ENCODE results near the gene PIM3.
"Not testable (repeated sequence)": the region's sequence is repeated elsewhere in the genome, so short reads cannot be mapped to it uniquely, and the experiment has no call there.

The PIM3 gene

DNA sequence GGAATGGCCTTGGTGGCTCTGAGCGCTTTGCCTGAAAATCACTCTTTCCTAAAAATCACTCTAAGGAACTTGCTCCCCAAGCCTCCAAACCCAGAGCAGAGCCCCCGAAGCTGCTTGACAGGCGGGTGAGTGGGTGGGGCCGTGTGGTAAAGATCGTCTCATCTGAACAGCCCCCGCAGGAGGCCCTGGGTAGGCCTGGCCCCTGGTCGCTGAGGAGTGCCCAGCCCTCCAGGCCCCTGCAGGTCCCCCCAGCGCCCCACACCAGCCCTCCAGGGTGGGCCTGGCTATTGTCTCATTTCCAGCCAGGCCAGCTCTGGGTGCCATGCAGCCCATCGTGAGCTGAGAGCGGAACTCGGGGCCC is 17.2 kb upstream of the PIM3 start:
- DNase-seq (ENCODE audit: low spot score): no peak

DNA sequence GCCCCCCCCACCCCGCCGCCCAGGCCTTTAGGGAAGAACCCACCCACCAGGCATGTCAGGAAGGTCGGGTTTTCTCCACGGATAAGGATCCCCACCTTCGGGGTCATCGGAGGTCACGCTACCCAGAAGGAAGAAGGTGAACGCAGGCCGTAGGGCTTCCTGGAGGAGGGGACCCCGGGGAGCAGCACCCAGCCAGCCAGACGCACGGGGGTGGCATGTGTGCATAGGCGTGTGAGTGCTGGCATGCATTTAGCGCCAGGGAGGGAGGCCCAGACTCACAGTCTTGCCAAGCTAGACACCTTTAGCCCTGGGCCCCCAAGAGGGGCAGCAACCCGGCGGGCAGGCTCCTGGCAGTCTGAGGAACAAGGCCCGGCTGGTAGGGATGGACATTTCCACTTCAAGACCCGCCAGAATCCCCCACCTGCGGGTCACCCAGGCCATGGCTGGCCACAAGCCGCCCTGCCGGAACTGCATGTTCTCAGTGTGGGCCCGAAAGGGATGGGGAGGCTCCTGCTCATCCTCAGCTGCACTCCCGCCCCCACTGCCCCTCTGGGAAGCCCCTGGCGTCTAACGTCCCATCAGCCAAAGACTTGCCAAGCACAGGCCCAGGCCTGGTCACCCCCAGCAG is 16.7 kb upstream of the PIM3 start:
- DNase-seq (ENCODE audit: low spot score): no peak

DNA sequence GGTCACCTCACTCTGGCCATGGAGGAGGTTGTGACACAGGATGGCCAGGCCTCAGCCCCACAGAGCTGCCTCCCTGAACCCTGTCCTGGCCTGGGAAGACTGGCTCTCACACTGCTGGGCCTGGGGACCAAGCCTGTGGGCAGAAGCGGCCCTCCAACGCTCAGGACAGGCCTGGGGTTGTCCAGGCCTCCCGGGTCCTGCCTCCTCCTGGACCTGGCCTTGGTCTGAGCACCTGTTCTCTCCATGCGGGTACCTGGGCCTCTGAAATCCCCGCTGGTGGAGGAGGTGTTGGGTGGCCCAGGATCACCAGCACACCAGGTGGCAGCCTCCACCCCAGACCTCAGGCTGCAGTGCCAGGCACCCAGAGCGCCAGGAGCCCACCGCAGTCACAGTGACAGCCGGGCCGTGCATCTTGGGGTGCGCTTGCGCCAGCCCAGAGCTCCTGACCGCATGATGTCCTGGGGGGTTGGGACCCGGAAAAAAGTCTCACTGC is 16.1 kb upstream of the PIM3 start:
- no peak for DNase-seq (ENCODE audit: low spot score)

DNA sequence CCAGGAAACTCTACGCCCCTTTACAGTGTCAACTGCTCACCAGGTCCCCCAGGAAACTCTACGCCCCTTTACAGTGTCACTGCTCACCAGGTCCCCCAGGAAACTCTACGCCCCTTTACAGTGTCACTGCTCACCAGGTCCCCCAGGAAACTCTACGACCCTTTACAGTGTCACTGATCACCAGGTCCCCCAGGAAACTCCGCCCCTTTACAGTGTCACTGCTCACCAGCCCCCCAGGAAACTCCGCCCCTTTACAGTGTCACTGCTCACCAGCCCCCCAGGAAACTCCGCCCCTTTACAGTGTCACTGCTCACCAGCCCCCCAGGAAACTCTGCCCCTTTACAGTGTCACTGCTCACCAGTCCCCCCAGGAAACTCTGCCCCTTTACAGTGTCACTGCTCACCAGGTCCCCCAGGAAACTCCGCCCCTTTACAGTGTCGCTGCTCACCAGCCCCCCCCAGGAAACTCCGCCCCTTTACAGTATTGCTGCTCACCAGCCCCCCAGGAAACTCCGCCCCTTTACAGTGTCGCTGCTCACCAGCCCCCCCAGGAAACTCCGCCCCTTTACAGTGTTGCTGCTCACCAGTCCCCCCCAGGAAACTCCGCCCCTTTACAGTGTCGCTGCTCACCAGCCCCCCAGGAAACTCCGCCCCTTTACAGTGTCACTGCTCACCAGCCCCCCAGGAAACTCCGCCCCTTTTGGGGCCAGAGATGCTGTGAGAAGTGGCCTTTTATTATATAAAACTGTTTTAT is 15.4 kb upstream of the PIM3 start:
- not testable (repeated sequence) for DNase-seq (ENCODE audit: low spot score)

DNA sequence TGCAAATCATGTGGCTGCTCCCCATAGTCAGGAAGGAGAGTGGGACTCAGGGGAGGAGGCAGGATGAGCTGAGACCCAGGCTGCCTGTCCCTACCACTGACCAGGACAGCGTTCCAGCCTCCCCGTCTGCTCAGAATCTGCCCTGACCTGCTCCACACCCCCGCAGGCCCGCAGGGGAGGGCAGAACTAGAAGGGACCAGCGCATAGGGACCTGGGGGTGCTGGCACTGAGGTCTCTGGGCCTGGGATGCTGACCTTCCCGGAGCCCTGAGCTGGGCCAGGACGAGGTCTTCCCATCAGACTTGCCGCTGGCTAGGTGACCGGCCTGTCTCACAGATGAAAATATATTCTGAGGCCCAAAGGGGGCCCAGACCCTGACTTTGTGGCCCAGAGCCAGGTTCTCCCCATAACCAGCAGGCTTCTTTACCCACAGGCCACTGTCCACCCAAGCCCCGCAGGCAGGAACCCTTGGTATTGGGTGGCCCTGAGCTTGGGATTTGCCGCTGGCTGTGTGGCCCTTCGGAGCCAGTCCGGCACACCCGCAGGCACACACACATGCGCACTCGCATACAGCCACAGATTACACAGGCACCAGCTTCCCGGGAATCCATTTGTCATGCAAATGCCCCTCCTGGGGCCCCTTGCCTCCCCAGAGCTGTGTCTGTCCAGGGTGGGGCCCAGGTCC is 13.8 kb upstream of the PIM3 start:
- DNase-seq (ENCODE audit: low spot score): no peak

DNA sequence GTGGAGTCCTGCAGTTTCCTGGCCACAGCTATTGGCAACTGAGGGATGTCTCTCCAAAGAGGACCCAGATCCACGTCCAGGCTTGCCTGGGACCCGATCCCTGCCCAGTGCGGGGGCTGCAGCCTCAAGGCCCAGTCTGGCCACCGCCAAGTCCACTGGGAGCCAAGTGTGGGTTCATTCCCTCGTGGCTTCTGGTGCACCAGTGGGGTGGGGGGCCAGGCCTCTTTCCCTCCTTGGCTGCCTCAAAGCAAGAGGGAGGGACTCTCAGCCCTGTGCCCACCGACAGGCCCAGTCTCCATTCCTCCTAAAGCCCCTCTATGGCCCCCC is 13.3 kb upstream of the PIM3 start:
- no peak for DNase-seq (ENCODE audit: low spot score)

DNA sequence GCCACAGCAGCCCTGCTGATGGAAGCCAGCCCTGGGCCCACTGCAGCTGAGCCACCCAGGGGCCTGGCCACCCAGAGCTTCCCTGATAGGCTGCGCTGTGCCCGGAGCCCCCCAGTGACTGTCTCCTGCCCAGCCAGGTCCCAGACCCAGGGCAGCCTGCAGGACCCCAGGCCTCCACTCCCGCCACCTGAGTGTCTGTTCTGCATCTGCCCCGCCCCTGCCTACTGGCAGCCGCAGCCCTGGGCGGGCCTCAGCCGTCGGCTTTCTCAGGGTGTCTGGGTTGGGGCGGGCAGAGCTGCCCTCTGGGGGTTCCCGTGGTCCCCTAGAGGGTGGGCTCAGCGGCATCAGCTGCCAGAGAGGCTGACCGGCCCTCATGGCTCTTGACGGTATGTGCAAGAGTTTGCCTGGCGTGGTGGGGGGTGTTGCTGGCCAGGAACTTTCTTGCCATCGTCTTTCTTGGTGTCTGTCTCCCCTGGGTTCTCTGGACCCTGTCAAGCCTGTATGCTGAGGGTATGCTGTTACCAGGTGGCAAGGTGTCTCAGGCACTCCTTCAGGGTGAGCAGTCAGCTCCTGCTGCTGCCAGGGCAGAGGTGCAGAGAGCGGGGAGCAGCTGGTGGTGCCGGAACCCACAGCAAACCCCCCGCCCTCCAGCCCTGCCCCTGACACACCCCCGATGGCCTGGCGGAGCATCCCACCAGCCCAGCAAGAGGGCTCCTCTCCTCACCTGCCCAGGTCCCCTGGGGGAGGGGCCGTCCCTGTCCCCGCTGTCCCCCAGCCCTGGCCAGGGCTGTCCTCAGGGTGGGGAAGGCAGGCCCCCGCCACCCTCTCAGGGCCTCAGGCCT is 12.2 kb upstream of the PIM3 start:
- DNase-seq (ENCODE audit: low spot score): no peak

DNA sequence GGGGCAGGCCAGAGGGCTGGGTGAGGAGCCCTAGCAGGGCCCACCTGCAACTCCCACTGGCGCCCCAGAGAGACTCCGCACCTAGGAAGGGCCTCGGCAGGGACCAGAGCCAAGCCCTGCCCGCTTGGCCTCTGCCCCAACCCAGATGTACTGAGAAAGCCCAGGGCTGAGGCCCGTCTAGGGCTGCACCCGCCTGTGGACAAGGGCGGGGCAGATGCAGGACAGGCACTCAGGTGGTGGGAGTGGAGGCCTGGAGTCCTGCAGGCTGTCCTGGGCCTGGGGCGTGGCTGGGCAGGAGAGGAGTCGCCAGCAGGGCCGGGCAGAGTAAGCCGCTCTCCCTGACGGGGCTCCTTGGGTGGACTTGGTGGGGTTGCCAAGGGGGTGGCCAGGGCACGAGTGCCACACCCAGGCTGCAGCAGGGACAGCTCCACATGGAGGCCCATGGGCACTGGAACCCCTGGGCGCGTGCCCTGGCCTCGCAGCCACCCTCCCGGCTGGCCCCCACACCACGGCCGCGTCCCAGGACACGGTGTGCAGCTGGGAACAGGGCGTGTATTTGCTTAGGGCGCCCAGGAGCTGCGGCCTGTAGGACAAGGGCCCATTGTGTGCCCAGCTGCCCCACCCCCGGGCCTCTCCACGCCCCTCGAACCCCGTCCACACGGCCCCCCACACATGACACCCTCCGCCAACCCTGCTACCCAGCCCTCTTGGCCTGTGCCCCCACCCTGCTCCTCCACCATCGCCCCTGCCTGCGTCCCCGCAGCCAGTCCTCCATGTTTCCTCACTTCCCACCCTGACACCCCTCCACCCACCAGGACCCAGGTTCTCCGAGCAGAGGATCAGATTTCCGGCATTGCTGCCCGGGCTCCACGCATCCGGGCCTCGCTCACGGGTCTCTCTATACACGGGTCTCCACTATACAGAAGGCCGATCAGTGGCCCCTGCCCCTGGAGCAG is 11.3 kb upstream of the PIM3 start:
- DNase-seq (ENCODE audit: low spot score): no peak

DNA sequence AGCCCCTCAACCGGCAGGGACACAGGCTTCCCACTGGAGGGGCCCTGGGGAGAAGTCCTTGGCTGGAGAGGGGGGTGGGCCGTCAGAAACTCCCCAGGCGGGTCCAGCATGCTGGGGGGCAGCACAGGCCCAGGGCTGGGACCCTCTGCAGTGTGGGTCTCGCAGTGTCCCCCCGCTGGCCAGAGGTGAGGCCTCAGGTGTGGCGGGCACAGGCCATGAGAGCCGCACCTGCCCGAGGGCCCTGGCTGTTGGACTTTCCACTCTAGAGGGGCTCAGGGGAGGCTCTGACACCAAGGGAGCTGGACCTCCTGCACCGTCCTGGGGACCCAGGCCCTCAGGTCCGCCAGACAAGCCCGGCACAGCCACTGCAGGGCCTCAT is 10.7 kb upstream of the PIM3 start:
- no peak for DNase-seq (ENCODE audit: low spot score)

DNA sequence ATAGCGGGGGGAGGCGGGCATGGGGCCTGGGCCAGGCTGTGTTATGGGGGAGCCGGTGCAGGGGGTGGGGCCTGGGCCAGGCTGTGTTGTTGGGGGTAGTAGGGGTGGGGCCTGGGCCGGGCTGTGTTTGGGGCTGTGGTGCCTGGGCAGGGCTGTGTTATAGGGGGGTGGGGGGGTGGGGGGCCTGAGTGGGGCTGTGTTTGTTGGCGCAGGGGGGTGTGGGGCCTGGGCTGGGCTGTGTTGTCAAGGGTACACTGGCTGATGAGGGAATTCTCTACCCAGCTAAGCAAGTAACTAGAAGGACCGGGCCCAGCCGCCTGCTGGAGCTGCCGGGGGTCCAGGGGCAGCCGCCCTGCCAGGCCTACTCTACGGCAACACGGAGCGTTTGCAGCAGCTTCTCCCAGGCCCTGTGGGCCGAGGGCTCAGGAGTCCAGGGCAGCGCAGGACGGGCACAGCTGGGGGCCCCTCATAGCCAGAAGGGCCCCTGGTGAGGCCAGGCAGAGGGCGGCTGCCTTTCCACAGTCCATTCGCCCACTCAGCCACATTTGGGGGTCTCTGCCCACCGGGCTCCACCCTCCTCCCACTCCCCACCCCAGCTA is 10.1 kb upstream of the PIM3 start:
- DNase-seq (ENCODE audit: low spot score): no peak

DNA sequence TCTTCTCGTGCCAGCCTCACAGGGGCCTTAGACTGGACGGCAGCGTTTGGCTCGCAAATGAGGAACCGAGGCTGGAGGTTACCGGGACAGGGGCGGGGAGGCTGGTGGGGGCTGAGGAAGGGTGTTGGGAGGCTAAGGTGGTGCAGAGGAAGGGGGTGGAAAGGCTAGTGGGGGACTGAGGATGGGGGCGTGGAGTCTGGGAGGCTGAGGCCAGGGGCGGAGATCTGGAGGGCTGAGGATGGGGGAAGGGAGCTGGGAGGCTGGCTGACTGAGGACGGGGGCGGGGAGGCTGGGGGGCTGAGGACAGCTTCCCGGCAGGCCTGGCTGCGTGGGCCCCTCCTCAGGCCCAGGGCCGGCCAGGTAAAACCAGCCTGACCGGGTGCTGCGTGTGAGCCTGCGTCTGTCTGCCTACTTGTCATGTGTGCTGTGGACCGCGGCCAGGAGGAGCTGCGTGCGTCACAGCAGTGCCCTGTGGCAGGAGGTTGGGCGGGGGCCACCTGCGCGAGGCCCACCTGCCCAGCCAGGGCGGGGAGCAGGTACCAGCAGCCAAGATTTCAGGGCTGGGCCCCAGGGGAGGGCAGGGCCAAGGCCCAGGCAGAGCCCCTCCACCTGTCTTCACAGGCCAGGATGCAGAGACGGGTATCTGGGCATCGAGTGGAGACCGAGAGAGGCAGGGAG is 9.4 kb upstream of the PIM3 start:
- DNase-seq (ENCODE audit: low spot score): no peak

DNA sequence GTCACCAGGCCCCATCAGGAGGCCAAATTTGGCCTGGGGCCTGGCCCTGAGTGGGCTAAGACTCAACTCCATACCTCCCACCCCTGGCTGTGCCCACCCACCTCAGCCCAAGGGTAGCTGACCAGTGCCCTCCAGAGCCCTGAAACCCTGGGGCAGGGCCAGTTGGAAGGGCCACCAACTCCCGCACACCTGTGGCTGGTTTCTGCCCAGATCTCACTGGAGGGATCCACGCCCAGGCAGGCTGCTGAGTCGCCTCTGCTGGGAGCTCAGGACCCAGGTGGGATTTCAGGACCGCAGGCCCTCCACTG is 8.9 kb upstream of the PIM3 start:
- no peak for DNase-seq (ENCODE audit: low spot score)

DNA sequence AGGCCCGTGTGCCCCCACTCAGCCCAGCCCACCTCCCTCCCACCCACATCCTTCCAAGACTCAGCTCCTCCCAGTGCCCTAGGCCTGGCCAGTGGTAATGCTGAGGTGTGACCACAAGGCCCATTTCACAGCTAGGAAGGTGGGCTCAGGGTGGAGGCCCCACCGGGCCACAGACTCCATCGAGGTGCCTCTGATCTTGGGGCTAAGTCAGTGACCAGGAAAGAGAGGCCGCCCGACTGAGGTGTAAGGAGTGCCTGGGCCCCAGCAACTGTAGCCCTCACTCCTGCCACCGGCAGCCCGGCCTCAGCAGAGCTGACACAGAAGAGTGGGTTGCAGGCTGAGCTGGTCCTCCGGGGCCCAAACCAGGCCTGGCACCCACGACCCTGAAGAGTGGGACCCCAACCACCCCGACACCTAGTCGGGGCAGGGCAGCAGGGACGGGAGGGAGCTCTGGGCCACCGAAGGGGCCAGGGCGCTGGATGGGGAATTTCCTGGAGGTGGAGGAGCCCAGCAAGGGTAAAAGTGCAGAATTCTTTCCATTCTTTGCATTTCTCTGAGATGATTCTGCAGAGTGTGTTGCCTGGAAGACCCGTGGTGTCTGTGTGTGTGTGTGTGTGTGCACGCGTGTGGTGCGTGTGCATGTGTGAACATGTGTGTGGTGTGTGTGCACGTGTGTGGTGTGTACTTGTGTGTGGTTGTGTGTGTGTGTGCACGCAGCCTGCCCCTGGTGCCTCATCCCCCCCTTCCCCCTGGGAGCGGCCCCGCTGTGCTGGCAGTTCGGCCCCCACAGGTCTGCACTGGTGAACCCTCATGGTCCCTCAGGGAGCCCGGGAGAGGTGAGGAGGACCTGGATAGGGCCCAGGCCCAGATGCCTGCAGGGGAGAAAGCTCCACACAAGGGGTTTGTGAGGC is 8.3 kb upstream of the PIM3 start:
- no peak for DNase-seq (ENCODE audit: low spot score)

DNA sequence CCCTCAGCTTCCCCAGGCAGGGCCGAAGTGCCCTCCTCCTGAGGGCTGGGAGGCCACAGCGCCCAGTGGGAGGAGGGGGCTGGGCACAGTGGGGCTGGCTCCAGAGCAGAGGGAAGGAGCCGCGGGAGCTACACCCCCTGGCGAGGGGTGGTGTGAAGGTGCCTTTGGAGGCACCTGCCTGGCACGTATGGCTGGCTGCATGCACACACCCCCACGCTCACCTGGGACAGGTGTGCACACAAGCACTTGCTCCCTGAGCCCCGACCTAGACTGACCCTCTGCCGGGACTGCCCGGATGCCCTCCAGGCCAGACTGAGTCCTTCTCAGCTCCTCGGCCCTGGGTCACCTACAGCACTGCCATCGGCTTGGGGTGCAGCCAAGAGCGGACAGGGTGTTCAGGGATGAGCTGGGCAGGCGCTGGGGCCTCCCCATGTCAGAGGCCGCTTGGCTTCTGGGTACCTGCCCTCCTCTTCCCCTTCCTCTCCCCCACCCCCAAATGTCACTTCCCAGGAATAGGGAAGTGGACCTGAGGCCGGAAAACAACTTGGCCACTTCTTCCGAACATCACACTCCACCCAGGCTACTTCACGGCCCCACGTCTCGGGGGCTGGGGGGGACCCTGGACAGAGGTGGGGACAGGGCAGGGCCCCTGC is 7.4 kb upstream of the PIM3 start:
- DNase-seq (ENCODE audit: low spot score): no peak

DNA sequence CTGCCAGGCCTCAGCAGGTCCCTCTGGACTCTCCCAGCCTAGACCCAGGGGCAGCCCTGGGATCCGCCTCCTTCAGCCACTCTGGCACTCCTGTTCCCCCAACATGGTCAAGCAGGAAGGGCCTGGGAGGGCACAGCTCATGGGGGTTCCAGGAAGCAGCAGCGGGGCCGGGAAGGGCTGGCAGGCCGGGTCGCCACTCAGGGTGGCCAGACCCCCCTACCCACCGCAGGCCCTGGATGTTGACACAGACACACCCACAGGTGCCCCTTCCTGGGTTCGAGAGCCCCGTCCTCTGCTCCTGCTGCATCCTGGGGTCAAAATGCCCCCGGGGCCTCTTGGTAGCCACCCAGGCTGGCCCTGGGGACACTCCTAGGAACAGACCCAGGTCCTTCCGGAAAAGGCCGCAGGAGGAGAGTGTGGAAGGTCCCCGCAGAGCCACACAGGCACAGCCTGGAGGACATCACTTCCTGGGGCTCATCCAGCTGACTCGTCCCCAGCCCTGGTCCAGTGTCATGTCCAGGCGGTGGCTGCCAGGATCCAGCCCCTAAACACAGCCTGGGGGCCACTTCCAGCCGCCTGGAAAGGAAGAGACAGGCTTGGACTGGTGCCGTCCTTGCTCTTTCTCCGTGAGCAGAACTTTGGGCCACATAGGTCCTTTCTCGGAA is 6.8 kb upstream of the PIM3 start:
- no peak for DNase-seq (ENCODE audit: low spot score)

DNA sequence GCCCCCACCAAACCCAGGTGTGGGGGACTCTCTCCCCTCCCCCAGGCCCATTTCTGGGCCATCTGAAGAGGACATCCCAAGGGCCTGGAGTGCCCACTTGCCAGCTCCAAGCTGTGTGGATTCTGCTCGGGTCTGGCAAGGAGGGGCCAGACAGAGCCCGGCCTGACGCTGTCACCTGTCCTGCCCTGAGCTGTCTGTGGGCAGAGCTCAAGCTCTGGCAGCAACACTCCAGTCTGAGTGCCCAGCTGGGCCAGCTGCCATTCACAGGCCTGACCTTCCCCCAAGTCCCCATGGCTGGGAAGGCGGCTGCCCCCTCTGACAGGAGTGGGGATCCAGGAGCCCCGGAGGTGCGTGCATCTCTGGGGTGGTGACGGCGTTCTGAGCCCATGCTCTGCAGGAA is 6.2 kb upstream of the PIM3 start:
- DNase-seq (ENCODE audit: low spot score): no peak

DNA sequence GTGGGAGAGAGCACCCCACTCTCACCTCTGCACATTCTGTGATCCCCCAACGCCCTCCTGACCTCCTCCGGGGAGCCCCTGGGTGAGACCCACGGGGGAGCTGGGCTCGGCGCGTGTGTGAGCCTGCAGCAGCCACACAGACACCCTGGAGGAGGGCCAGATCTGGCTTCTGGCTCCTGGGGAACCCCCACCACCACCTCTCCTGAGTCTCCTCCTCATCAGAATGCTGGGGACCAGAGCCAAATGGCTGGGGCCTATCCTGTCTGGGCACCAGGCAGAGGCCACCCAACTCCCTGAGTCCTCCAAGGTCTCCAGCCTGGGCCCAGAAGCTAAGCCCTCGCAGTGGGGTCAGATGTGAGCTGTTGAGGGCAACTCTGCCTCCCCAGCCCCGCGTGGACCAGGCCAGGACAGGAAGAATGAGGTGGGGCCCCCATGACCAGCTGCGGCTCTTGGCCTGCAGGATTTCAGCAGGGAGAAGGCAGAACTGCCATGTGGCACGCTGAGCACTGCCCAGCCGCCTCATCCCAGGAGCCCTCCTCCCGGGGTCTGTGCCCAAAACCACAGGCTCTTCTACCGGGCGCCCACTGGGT is 5.5 kb upstream of the PIM3 start:
- DNase-seq (ENCODE audit: low spot score): no peak

Measured in D341Med (cell line).